Fibroblast of lung (primary cell): Measurements from ENCODE around the gene COL25A1. TPM values are rescaled to one million over a fixed set of nuclear protein-coding genes. Genes with fewer than 3 reads are reported as not detected.

Source experiments
- DNase-seq, 2 donors: peaks; one replicate each; pipeline versions ENCODE4 v3.0.0 to v3.0.0-alpha.2; 2010; ENCODE audit warnings: low read depth in 2 of 2
- H2AFZ ChIP-seq: 2 replicates; pipeline ENCODE4 v1.5.1; 2012; ENCODE audit warnings: low read length, control low read depth, inconsistent platforms
- H3K27ac ChIP-seq: 2 replicates; pipeline ENCODE4 v1.5.1; 2011; ENCODE audit warnings: low read length, control low read depth; ENCODE audit not compliant: insufficient read depth
- H3K27me3 ChIP-seq: 2 replicates; pipeline ENCODE4 v1.5.1; 2011; ENCODE audit warnings: mild to moderate bottlenecking, low read length; ENCODE audit not compliant: control insufficient read depth, insufficient read depth
- H3K36me3 ChIP-seq: 2 replicates; pipeline ENCODE4 v1.5.1; 2011; ENCODE audit warnings: low read length; ENCODE audit not compliant: control insufficient read depth, insufficient read depth
- H3K4me1 ChIP-seq: 2 replicates; pipeline ENCODE4 v1.5.1; 2011; ENCODE audit warnings: low read length; ENCODE audit not compliant: control insufficient read depth, insufficient read depth; ENCODE audit errors: extremely low read depth
- H3K4me2 ChIP-seq: 2 replicates; pipeline ENCODE4 v1.5.1; 2011; ENCODE audit warnings: low read length, control low read depth; ENCODE audit not compliant: insufficient read depth; ENCODE audit errors: extremely low read depth
- H3K4me3 ChIP-seq, 4 experiments: fragments of 200-600 bp in 1 of 4; sonication (generic) in 1 of 4; replicated peaks in 1 of 4; 2 replicates each; pipeline ENCODE4 v1.5.1; 2011 to 2016; ENCODE audit warnings: low read length in 4 of 4, low read depth in 3 of 4, mild to moderate bottlenecking in 3 of 4, control low read depth in 2 of 4, inconsistent platforms in 1 of 4, mixed read lengths in 1 of 4; ENCODE audit not compliant: insufficient read depth in 1 of 4; ENCODE audit errors: control extremely low read depth in 1 of 4
- H3K79me2 ChIP-seq: 2 replicates; pipeline ENCODE4 v1.5.1; 2012; ENCODE audit warnings: mild to moderate bottlenecking, low read length, inconsistent platforms; ENCODE audit not compliant: control insufficient read depth, insufficient read depth
- H3K9ac ChIP-seq: 2 replicates; pipeline ENCODE4 v1.5.1; 2011; ENCODE audit warnings: mild to moderate bottlenecking, low read length, control low read depth; ENCODE audit not compliant: insufficient read depth
- H3K9me3 ChIP-seq: 2 replicates; pipeline ENCODE4 v1.5.1; 2012; ENCODE audit warnings: low read depth, low read length; ENCODE audit not compliant: control insufficient read depth, insufficient read depth
- H4K20me1 ChIP-seq: 2 replicates; pipeline ENCODE4 v1.5.1; 2011; ENCODE audit warnings: low read length; ENCODE audit not compliant: control insufficient read depth, insufficient read depth; ENCODE audit errors: extremely low read depth
- EZH2 ChIP-seq: IDR thresholded peaks from 2 replicates; pipeline ENCODE4 v1.5.1; 2012; ENCODE audit warnings: low read length, control low read depth, mild to moderate bottlenecking; ENCODE audit errors: missing control alignments
- polyA plus RNA-seq, 2 donors: library from polyadenylated mRNA; depleted of rRNA in 1 of 2; stranded (reverse) in 1 of 2; unstranded in 1 of 2; fragments of >200 nt; gene quantifications; 2 replicates each; pipeline ENCODE4 v1.2.1, GENCODE V29; 2011 to 2012; ENCODE audit warnings: missing spikeins in 1 of 2
- total RNA-seq: library from RNA; depleted of rRNA; stranded (reverse); fragments of >200 nt; gene quantifications from 2 replicates; pipeline ENCODE4 v1.2.1, GENCODE V29; 2014
- TF ChIP-seq, protein P1 (sequence below), 2 donors: IDR thresholded peaks in 1 of 2; conservative IDR thresholded peaks in 1 of 2; 1 replicate in 1 of 2; 2 replicates in 1 of 2; pipeline ENCODE4 v1.5.1; 2011 to 2012; ENCODE audit warnings: low read length in 2 of 2, control low read depth in 1 of 2, inconsistent platforms in 1 of 2, low read depth in 1 of 2, mild to moderate bottlenecking in 1 of 2

COL25A1 gene
- total and polyA plus RNA-seq, 2 donors (not counting 1 experiment from before 2014, with no cell fraction given) = under 0.01 to 0.01 TPM

DNA sequence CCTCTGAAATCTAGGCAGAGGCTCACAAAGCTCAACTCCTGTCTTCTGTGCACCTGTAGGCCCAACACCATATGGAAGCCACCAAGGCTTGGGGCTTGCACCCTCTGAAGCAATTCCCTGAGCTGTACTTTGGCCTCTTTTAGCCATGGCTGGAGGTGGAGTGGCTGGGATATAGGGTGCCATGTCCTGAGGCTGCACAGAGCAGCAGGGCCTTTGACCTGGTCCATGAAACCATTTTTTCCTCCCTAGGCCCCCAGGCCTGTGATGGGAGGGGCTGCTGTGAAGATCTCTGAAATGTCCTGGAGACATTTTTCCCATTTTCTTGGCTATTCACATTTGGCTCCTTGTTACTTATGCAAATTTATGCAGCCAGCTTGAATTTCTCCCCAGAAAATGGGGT lies 20.9 kb upstream of the COL25A1 start:
- TF ChIP-seq, protein P1, sequence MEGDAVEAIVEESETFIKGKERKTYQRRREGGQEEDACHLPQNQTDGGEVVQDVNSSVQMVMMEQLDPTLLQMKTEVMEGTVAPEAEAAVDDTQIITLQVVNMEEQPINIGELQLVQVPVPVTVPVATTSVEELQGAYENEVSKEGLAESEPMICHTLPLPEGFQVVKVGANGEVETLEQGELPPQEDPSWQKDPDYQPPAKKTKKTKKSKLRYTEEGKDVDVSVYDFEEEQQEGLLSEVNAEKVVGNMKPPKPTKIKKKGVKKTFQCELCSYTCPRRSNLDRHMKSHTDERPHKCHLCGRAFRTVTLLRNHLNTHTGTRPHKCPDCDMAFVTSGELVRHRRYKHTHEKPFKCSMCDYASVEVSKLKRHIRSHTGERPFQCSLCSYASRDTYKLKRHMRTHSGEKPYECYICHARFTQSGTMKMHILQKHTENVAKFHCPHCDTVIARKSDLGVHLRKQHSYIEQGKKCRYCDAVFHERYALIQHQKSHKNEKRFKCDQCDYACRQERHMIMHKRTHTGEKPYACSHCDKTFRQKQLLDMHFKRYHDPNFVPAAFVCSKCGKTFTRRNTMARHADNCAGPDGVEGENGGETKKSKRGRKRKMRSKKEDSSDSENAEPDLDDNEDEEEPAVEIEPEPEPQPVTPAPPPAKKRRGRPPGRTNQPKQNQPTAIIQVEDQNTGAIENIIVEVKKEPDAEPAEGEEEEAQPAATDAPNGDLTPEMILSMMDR (conservative IDR thresholded peaks at IDR 0.05 in 1 of 2, IDR thresholded peaks at IDR 0.05 in 1 of 2; ENCODE audit: low read depth in 1 of 2, low read length in 2 of 2) = no peak
- no peak for TF ChIP-seq EZH2
- Histone ChIP-seq H3K36me3 (no peaks in the 10 kb centered on the region), H3K27ac (no peak overlapping the region), H4K20me1 (no peaks in the 10 kb centered on the region), H3K4me1 (no peaks in the 10 kb centered on the region), H3K4me3 (no peak overlapping the region), H3K27me3 (no peaks in the 10 kb centered on the region), H3K9ac (no peak overlapping the region), H3K4me2 (no peak overlapping the region), H3K79me2 (no peaks in the 10 kb centered on the region), H3K9me3 (no peaks in the 10 kb centered on the region), H2AFZ (no peak overlapping the region)
- no peak for DNase-seq

DNA sequence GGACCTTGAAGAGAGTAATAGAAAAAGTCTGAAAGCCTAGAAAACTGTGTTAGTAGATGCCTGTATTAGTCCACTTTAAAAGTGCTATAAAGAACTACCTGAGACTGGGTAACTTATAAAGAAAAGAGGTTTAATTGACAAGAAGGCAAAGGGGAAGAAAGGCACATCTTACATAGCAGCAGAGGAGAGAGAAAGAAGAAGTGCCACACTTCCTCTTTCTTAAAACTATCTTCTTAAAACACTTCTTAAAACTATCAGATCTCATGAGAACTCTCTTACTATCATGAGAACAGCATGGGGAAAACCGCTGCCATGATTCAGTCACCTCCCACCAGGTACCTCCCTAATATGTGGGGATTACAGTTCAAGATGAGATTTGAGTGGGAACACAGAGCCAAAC lies 18.8 kb upstream of the COL25A1 start:
- H4K20me1 ChIP-seq = no peaks in the 10 kb centered on the region

DNA sequence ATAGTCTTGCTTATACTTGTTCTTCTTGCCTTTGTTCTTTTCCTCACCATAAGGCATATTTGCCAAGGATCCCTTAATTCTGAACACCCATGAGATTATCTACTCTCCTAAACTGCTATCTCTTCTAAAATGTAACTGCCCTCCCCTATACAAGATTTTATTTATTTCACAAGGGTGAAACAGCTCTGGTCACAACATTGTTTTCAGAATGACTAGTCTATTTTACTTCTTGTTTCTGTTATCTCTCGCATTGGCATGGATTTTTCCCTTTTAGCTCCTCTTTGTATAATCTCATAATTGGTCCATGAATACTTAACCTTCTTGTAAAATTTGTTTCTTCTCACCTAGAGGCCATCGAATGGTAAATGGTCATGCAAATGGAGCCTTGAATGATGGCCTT lies 17.2 kb upstream of the COL25A1 start:
- Histone ChIP-seq H3K79me2 (no peaks in the 10 kb centered on the region), H3K27ac (no peak overlapping the region), H3K27me3 (no peaks in the 10 kb centered on the region), H3K36me3 (no peaks in the 10 kb centered on the region), H3K4me1 (no peaks in the 10 kb centered on the region), H2AFZ (no peak overlapping the region), H3K4me3 (no peak overlapping the region), H3K4me2 (no peak overlapping the region), H3K9me3 (no peaks in the 10 kb centered on the region), H4K20me1 (no peaks in the 10 kb centered on the region), H3K9ac (no peak overlapping the region)
- TF ChIP-seq EZH2 = no peak
- TF ChIP-seq, protein P1 (conservative IDR thresholded peaks at IDR 0.05 in 1 of 2, IDR thresholded peaks at IDR 0.05 in 1 of 2; ENCODE audit: low read depth in 1 of 2, low read length in 2 of 2) = no peak
- no peak for DNase-seq

More for the DNA sequence above, 18.8 kb upstream of the COL25A1 start:
- H2AFZ ChIP-seq = no peak overlapping the region
- no peak overlapping the region for H3K27ac ChIP-seq
- no peak for DNase-seq
- TF ChIP-seq, protein P1 (conservative IDR thresholded peaks at IDR 0.05 in 1 of 2, IDR thresholded peaks at IDR 0.05 in 1 of 2; ENCODE audit: low read depth in 1 of 2, low read length in 2 of 2) = no peak
- TF ChIP-seq EZH2 = no peak
- no peaks in the 10 kb centered on the region for H3K27me3 ChIP-seq
- no peaks in the 10 kb centered on the region for H3K36me3 ChIP-seq
- H3K9ac ChIP-seq = no peak overlapping the region
- no peaks in the 10 kb centered on the region for H3K9me3 ChIP-seq
- H3K79me2 ChIP-seq = no peaks in the 10 kb centered on the region
- no peak overlapping the region for H3K4me2 ChIP-seq
- H3K4me1 ChIP-seq = no peaks in the 10 kb centered on the region
- H3K4me3 ChIP-seq = no peak overlapping the region
